Measurements from ENCODE around the gene CGB1.
A peak's percentile ranks its signal among the peaks of the same experiment; 100 is the strongest.
"Not testable (repeated sequence)": the region's sequence is repeated elsewhere in the genome, so short reads cannot be mapped to it uniquely, and the experiment has no call there.

The CGB1 gene

GRCh38 chr19:49056902-49057596 is 20.4 kb upstream of the CGB1 start:
- peak overlapping the region; percentile 42 to 66 for H3K4me3 ChIP-seq (ENCODE audit: low read depth in 1 of 2, low read length in 2 of 2)
- not testable (repeated sequence) for H3K27ac ChIP-seq (ENCODE audit: low read depth, low read length); H3K36me3 ChIP-seq (ENCODE audit: insufficient read depth, low read length); H3K9ac ChIP-seq (ENCODE audit: low read length); H3K4me1 ChIP-seq (ENCODE audit: insufficient read depth, low read length); H3K9me3 ChIP-seq (ENCODE audit: low read length)
- H3K27me3 ChIP-seq (ENCODE audit: control insufficient read depth in 1 of 2, insufficient read depth in 2 of 2, low read length in 2 of 2): peaks cover 0 to 36% of the 10 kb centered on the region in 2 donors

GRCh38 chr19:49056101-49056901 is 19.6 kb upstream of the CGB1 start:
- Histone ChIP-seq H3K4me3 (ENCODE audit: low read depth in 1 of 2, low read length in 2 of 2) (peak overlapping the region; percentile 66 to 71), H3K27me3 (ENCODE audit: control insufficient read depth in 1 of 2, insufficient read depth in 2 of 2, low read length in 2 of 2) (peaks cover 0 to 29% of the 10 kb centered on the region in 2 donors), H3K9me3 (ENCODE audit: low read length) (no peaks in the 10 kb centered on the region), H3K36me3 (ENCODE audit: insufficient read depth, low read length) (no peaks in the 10 kb centered on the region), H3K9ac (ENCODE audit: low read length) (no peak overlapping the region), H3K27ac (ENCODE audit: low read depth, low read length) (no peak overlapping the region), H3K4me1 (ENCODE audit: insufficient read depth, low read length) (peaks cover 8% of the 10 kb centered on the region)

GRCh38 chr19:49050376-49051033 is 13.8 kb upstream of the CGB1 start:
- not testable (repeated sequence) for H3K9me3 ChIP-seq (ENCODE audit: low read length); H3K9ac ChIP-seq (ENCODE audit: low read length); H3K4me1 ChIP-seq (ENCODE audit: insufficient read depth, low read length); H3K27me3 ChIP-seq (ENCODE audit: control insufficient read depth in 1 of 2, insufficient read depth in 2 of 2, low read length in 2 of 2); H3K27ac ChIP-seq (ENCODE audit: low read depth, low read length); H3K36me3 ChIP-seq (ENCODE audit: insufficient read depth, low read length); H3K4me3 ChIP-seq (ENCODE audit: low read depth in 1 of 2, low read length in 2 of 2)

- not testable (repeated sequence) for H3K4me3 ChIP-seq (ENCODE audit: low read depth in 1 of 2, low read length in 2 of 2); H3K36me3 ChIP-seq (ENCODE audit: insufficient read depth, low read length)
Measured at GRCh38 chr19:49049834-49050233, 13.1 kb upstream of the CGB1 start.

GRCh38 chr19:49049011-49049410 is 12.3 kb upstream of the CGB1 start, which contains the start of gene CGB8:
CGB8 (minus strand) TSS chr19:49049111; CDS start chr19:49048739, 372 bp downstream.
- H3K27ac ChIP-seq (ENCODE audit: low read depth, low read length); H3K27me3 ChIP-seq (ENCODE audit: control insufficient read depth in 1 of 2, insufficient read depth in 2 of 2, low read length in 2 of 2); H3K4me1 ChIP-seq (ENCODE audit: insufficient read depth, low read length); H3K9ac ChIP-seq (ENCODE audit: low read length); H3K36me3 ChIP-seq (ENCODE audit: insufficient read depth, low read length); H3K9me3 ChIP-seq (ENCODE audit: low read length); H3K4me3 ChIP-seq (ENCODE audit: low read depth in 1 of 2, low read length in 2 of 2): not testable (repeated sequence)

More at GRCh38 chr19:49049834-49050233, 13.1 kb upstream of the CGB1 start:
- not testable (repeated sequence) for H3K4me1 ChIP-seq (ENCODE audit: insufficient read depth, low read length); H3K9me3 ChIP-seq (ENCODE audit: low read length); H3K9ac ChIP-seq (ENCODE audit: low read length); H3K27ac ChIP-seq (ENCODE audit: low read depth, low read length); H3K27me3 ChIP-seq (ENCODE audit: control insufficient read depth in 1 of 2, insufficient read depth in 2 of 2, low read length in 2 of 2)

- H3K9me3 ChIP-seq (ENCODE audit: low read length); H3K27ac ChIP-seq (ENCODE audit: low read depth, low read length); H3K36me3 ChIP-seq (ENCODE audit: insufficient read depth, low read length); H3K4me3 ChIP-seq (ENCODE audit: low read depth in 1 of 2, low read length in 2 of 2); H3K27me3 ChIP-seq (ENCODE audit: control insufficient read depth in 1 of 2, insufficient read depth in 2 of 2, low read length in 2 of 2); H3K9ac ChIP-seq (ENCODE audit: low read length); H3K4me1 ChIP-seq (ENCODE audit: insufficient read depth, low read length): not testable (repeated sequence)
Measured at GRCh38 chr19:49043548-49043947, 6.9 kb upstream of the CGB1 start, which contains the start of gene CGB5. CGB5 (plus strand) TSS chr19:49043848; CDS start chr19:49044210, 362 bp downstream.

- H3K4me1 ChIP-seq (ENCODE audit: insufficient read depth, low read length); H3K36me3 ChIP-seq (ENCODE audit: insufficient read depth, low read length); H3K27me3 ChIP-seq (ENCODE audit: control insufficient read depth in 1 of 2, insufficient read depth in 2 of 2, low read length in 2 of 2); H3K4me3 ChIP-seq (ENCODE audit: low read depth in 1 of 2, low read length in 2 of 2); H3K9me3 ChIP-seq (ENCODE audit: low read length); H3K9ac ChIP-seq (ENCODE audit: low read length); H3K27ac ChIP-seq (ENCODE audit: low read depth, low read length): not testable (repeated sequence)
Measured at GRCh38 chr19:49042666-49043065, 6.0 kb upstream of the CGB1 start.

GRCh38 chr19:49042177-49042576 is 5.5 kb upstream of the CGB1 start:
- Histone ChIP-seq H3K4me1 (ENCODE audit: insufficient read depth, low read length) (no peaks in the 10 kb centered on the region), H3K27ac (ENCODE audit: low read depth, low read length) (no peak overlapping the region), H3K27me3 (ENCODE audit: control insufficient read depth in 1 of 2, insufficient read depth in 2 of 2, low read length in 2 of 2) (no peaks in the 10 kb centered on the region), H3K4me3 (ENCODE audit: low read depth in 1 of 2, low read length in 2 of 2) (no peak overlapping the region), H3K9ac (ENCODE audit: low read length) (no peak overlapping the region), H3K36me3 (ENCODE audit: insufficient read depth, low read length) (no peaks in the 10 kb centered on the region), H3K9me3 (ENCODE audit: low read length) (no peaks in the 10 kb centered on the region)

GRCh38 chr19:49039736-49040135 is 3.0 kb upstream of the CGB1 start:
- H3K9ac ChIP-seq (ENCODE audit: low read length); H3K9me3 ChIP-seq (ENCODE audit: low read length): not testable (repeated sequence)

GRCh38 chr19:49038557-49039276 is 2.0 kb upstream of the CGB1 start:
- H3K9me3 ChIP-seq (ENCODE audit: low read length); H3K27ac ChIP-seq (ENCODE audit: low read depth, low read length); H3K27me3 ChIP-seq (ENCODE audit: control insufficient read depth in 1 of 2, insufficient read depth in 2 of 2, low read length in 2 of 2); H3K36me3 ChIP-seq (ENCODE audit: insufficient read depth, low read length); H3K4me1 ChIP-seq (ENCODE audit: insufficient read depth, low read length); H3K9ac ChIP-seq (ENCODE audit: low read length); H3K4me3 ChIP-seq (ENCODE audit: low read depth in 1 of 2, low read length in 2 of 2): not testable (repeated sequence)

More at GRCh38 chr19:49039736-49040135, 3.0 kb upstream of the CGB1 start:
- not testable (repeated sequence) for H3K27ac ChIP-seq (ENCODE audit: low read depth, low read length); H3K36me3 ChIP-seq (ENCODE audit: insufficient read depth, low read length); H3K27me3 ChIP-seq (ENCODE audit: control insufficient read depth in 1 of 2, insufficient read depth in 2 of 2, low read length in 2 of 2); H3K4me1 ChIP-seq (ENCODE audit: insufficient read depth, low read length); H3K4me3 ChIP-seq (ENCODE audit: low read depth in 1 of 2, low read length in 2 of 2)

- H3K4me3 ChIP-seq (ENCODE audit: low read depth in 1 of 2, low read length in 2 of 2); H3K27ac ChIP-seq (ENCODE audit: low read depth, low read length); H3K36me3 ChIP-seq (ENCODE audit: insufficient read depth, low read length); H3K4me1 ChIP-seq (ENCODE audit: insufficient read depth, low read length); H3K9me3 ChIP-seq (ENCODE audit: low read length); H3K9ac ChIP-seq (ENCODE audit: low read length); H3K27me3 ChIP-seq (ENCODE audit: control insufficient read depth in 1 of 2, insufficient read depth in 2 of 2, low read length in 2 of 2): not testable (repeated sequence)
Measured at GRCh38 chr19:49038111-49038510, 1.4 kb upstream of the CGB1 start.
